HCT116 (cell line): ENCODE results near the gene DOCK3. TPM values are rescaled to one million over a fixed set of nuclear protein-coding genes. Genes with fewer than 3 reads are reported as not detected.

Source experiments
- ATAC-seq: fragments of 200-7000 bp; cut with Tn5 transposase; 2 replicates; pipeline ENCODE4 v1.9.1; 2020; ENCODE audit warnings: mild to moderate bottlenecking, moderate library complexity
- BruUV-seq: library from RNA; stranded (reverse); fragments of 400-500 nt; replicated peaks from 2 replicates; lab custom pipeline; 2021; lab: Mats Ljungman, UMichigan
- CTCF ChIA-PET: fragments of 300-600 bp; sonication (Branson Sonifier 250); formaldehyde crosslinking; loops from one replicate; lab custom pipeline; 2021; ENCODE audit warnings: antibody characterized with exemption; lab: Charles Lee
- POLR2A ChIA-PET: fragments of 300-600, 350-600 bp; sonication (Branson Sonifier 250); formaldehyde crosslinking; loops from one replicate; lab custom pipeline; 2021; ENCODE audit warnings: antibody characterized with exemption; lab: Charles Lee
- RAD21 ChIA-PET, 2 experiments: fragments of 300-600 bp; sonication (Branson Sonifier 250); formaldehyde crosslinking; loops; one replicate each; lab custom pipeline; 2023; ENCODE audit warnings: low total read pairs in 2 of 2; ENCODE audit not compliant: uncharacterized antibody in 2 of 2, unreplicated experiment in 2 of 2, low non-redundant PET in 1 of 2; lab: Charles Lee
- DNase-seq: peaks from one replicate; pipeline ENCODE4 v3.0.0-alpha.2; 2010; ENCODE audit warnings: low read depth, low spot score
- H2AFZ ChIP-seq: fragments of 200-600 bp; shearing (Covaris generic), sonication (generic); 2 replicates; pipeline ENCODE4 v1.6.1; 2017; ENCODE audit warnings: low read depth, mixed run types, mixed read lengths, antibody characterized with exemption, low read length; ENCODE audit not compliant: poor library complexity, severe bottlenecking
- H3K27ac ChIP-seq: 2 replicates; pipeline ENCODE4 v1.5.1; 2012; ENCODE audit warnings: low read depth, low read length
- H3K27me3 ChIP-seq: fragments of 200-600 bp; sonication (generic); 2 replicates; pipeline ENCODE4 v1.6.1; 2016; ENCODE audit warnings: mixed run types, low read length, mixed read lengths; ENCODE audit not compliant: insufficient read depth
- H3K36me3 ChIP-seq, 2 experiments: fragments of 200-500 bp in 1 of 2; fragments of 200-600 bp in 1 of 2; sonication (Bioruptor generic) in 1 of 2; sonication (generic) in 1 of 2; 2 replicates each; pipeline versions ENCODE4 v1.5.1 to v1.6.1; 2014 to 2016; ENCODE audit warnings: low read length in 2 of 2, inconsistent platforms in 1 of 2, mixed read lengths in 1 of 2, mixed run types in 1 of 2; ENCODE audit not compliant: insufficient read depth in 2 of 2, control insufficient read depth in 1 of 2
- H3K4me1 ChIP-seq, 2 experiments: fragments of 200-600 bp in 1 of 2; sonication (generic) in 1 of 2; 2 replicates each; pipeline versions ENCODE4 v1.5.1 to v1.6.1; 2012 to 2017; ENCODE audit warnings: low read length in 2 of 2, inconsistent platforms in 1 of 2, mild to moderate bottlenecking in 1 of 2, mixed read lengths in 1 of 2, mixed run types in 1 of 2, moderate library complexity in 1 of 2; ENCODE audit not compliant: insufficient read depth in 2 of 2, control insufficient read depth in 1 of 2
- H3K4me2 ChIP-seq: fragments of 200-600 bp; sonication (generic); 2 replicates; pipeline ENCODE4 v1.6.1; 2017; ENCODE audit warnings: mixed run types, low read length, mixed read lengths
- H3K4me3 ChIP-seq, 2 experiments: fragments of 200-600 bp in 1 of 2; sonication (generic) in 1 of 2; replicated peaks in 1 of 2; 2 replicates each; pipeline ENCODE4 v1.5.1; 2011 to 2016; ENCODE audit warnings: low read length in 2 of 2, control low read depth in 1 of 2, low read depth in 1 of 2, mild to moderate bottlenecking in 1 of 2, mixed read lengths in 1 of 2, mixed run types in 1 of 2
- H3K79me2 ChIP-seq: fragments of 200-600 bp; sonication (generic); 2 replicates; pipeline ENCODE4 v1.6.1; 2017; ENCODE audit warnings: mild to moderate bottlenecking, mixed run types, low read length, moderate library complexity, mixed read lengths; ENCODE audit not compliant: insufficient read depth
- H3K9ac ChIP-seq: fragments of 200-600 bp; sonication (generic); 2 replicates; pipeline ENCODE4 v1.6.1; 2016; ENCODE audit warnings: low read length, mixed read lengths
- H3K9me2 ChIP-seq: fragments of 200-600 bp; sonication (generic), shearing (Covaris generic); 2 replicates; pipeline ENCODE4 v1.6.1; 2017; ENCODE audit warnings: mixed run types, mild to moderate bottlenecking, moderate library complexity; ENCODE audit not compliant: insufficient read depth
- H3K9me3 ChIP-seq, 2 experiments: fragments of 200-500 bp in 1 of 2; fragments of 200-600 bp in 1 of 2; sonication (Bioruptor generic) in 1 of 2; sonication (generic) in 1 of 2; 2 replicates each; pipeline ENCODE4 v1.6.1; 2014 to 2017; ENCODE audit warnings: low read length in 2 of 2, mixed read lengths in 2 of 2, inconsistent platforms in 1 of 2, low read depth in 1 of 2, mild to moderate bottlenecking in 1 of 2, mixed run types in 1 of 2, moderate library complexity in 1 of 2; ENCODE audit not compliant: control insufficient read depth in 1 of 2, insufficient read depth in 1 of 2
- H4K20me1 ChIP-seq: fragments of 200-600 bp; sonication (generic), shearing (Covaris generic); 2 replicates; pipeline ENCODE4 v1.6.1; 2017; ENCODE audit warnings: mixed run types, mild to moderate bottlenecking, moderate library complexity; ENCODE audit not compliant: insufficient read depth
- CEBPB ChIP-seq: IDR thresholded peaks from 2 replicates; pipeline ENCODE4 v1.6.1; 2012; ENCODE audit warnings: low read depth
- CTCF ChIP-seq, 3 experiments: fragments of 200-600 bp in 1 of 3; sonication (generic) in 1 of 3; IDR thresholded peaks in 2 of 3; conservative IDR thresholded peaks in 1 of 3; 2 replicates each; pipeline ENCODE4 v1.5.1; 2012 to 2017; ENCODE audit warnings: low read depth in 2 of 3, low read length in 2 of 3, antibody characterized with exemption in 1 of 3, borderline replicate concordance in 1 of 3, control low read depth in 1 of 3, mild to moderate bottlenecking in 1 of 3, mixed read lengths in 1 of 3, mixed run types in 1 of 3, moderate library complexity in 1 of 3; ENCODE audit not compliant: insufficient read depth in 1 of 3
- EGR1 ChIP-seq: IDR thresholded peaks from 2 replicates; pipeline ENCODE4 v1.6.1; 2012; ENCODE audit warnings: low read depth
- ELF1 ChIP-seq: IDR thresholded peaks from 2 replicates; pipeline ENCODE4 v1.6.1; 2012; ENCODE audit warnings: low read depth, borderline replicate concordance
- EZH2phosphoT487 ChIP-seq: fragments of 200-600 bp; IDR thresholded peaks from 2 replicates; pipeline ENCODE4 v1.6.1; 2018; ENCODE audit warnings: antibody characterized with exemption, borderline replicate concordance
- FOSL1 ChIP-seq: IDR thresholded peaks from 2 replicates; pipeline ENCODE4 v1.6.1; 2012; ENCODE audit warnings: low read depth
- JUND ChIP-seq: IDR thresholded peaks from 2 replicates; pipeline ENCODE4 v1.6.1; 2012
- POLR2AphosphoS5 ChIP-seq: IDR thresholded peaks from 2 replicates; pipeline ENCODE4 v1.6.1; 2011; ENCODE audit warnings: mild to moderate bottlenecking, low read depth, low read length, moderate library complexity
- RAD21 ChIP-seq: IDR thresholded peaks from 2 replicates; pipeline ENCODE4 v1.6.1; 2012; ENCODE audit warnings: low read depth, mild to moderate bottlenecking
- SIN3A ChIP-seq: IDR thresholded peaks from 2 replicates; pipeline ENCODE4 v1.6.1; 2012; ENCODE audit warnings: low read depth
- SP1 ChIP-seq: IDR thresholded peaks from 2 replicates; pipeline ENCODE4 v1.6.1; 2012; ENCODE audit warnings: low read depth
- SRF ChIP-seq: IDR thresholded peaks from 2 replicates; pipeline ENCODE4 v1.6.1; 2012; ENCODE audit warnings: low read depth
- TCF7L2 ChIP-seq: IDR thresholded peaks from 2 replicates; pipeline ENCODE4 v1.7.0; 2011; ENCODE audit warnings: borderline replicate concordance, inconsistent platforms; ENCODE audit not compliant: insufficient read depth, insufficient read length; ENCODE audit errors: extremely low read depth
- ZFX ChIP-seq: fragments of 450-650 bp; IDR thresholded peaks from 2 replicates; pipeline ENCODE4 v1.6.1; 2017
- ZNF274 ChIP-seq: fragments of 200-500 bp; sonication (Bioruptor generic); IDR thresholded peaks from 2 replicates; pipeline ENCODE4 v1.6.1; 2014; ENCODE audit warnings: mild to moderate bottlenecking, low read depth, low read length, inconsistent platforms
- intact Hi-C: fragments of 100-400 bp; cut with micrococcal nuclease; formaldehyde crosslinking; loops from 2 replicates; pipeline ENCODE4 v1.10.0; 2022
- total RNA-seq: library from RNA; stranded (reverse); gene quantifications from one replicate; pipeline ENCODE4 v1.2.1, GENCODE V29; 2021; ENCODE audit not compliant: unreplicated experiment

The DOCK3 gene
- total RNA-seq, 1 experiment from 2014 or later, result 4.2 TPM

- no TSS peak for BruUV-seq
- H3K27ac ChIP-seq, result no peak overlapping the region
- H4K20me1 ChIP-seq, result no peaks in the 10 kb centered on the region
- DNase-seq (no peak), ATAC-seq (no peak)
- H3K4me1 ChIP-seq, result no peaks in the 10 kb centered on the region
- H3K27me3 ChIP-seq, result no peaks in the 10 kb centered on the region
- H3K9me2 ChIP-seq, result no peaks in the 10 kb centered on the region
- ChIA-PET CTCF (interaction anchor here (0.6 kb wide), 1 partner anchor 9 kb away, joined by 4 read pairs; no protein-coding TSS in a partner anchor), RAD21 (no interaction called here), POLR2A (no interaction called here)
- H3K36me3 ChIP-seq, result no peaks in the 10 kb centered on the region
- H3K9ac ChIP-seq, result no peak overlapping the region
- no peaks in the 10 kb centered on the region for H3K79me2 ChIP-seq
- intact Hi-C loops, result no loop called here
- H2AFZ ChIP-seq, result no peak overlapping the region
- H3K4me2 ChIP-seq, result no peak overlapping the region
- H3K9me3 ChIP-seq, result no peaks in the 10 kb centered on the region
- TF ChIP-seq POLR2AphosphoS5 (no peak), SRF (no peak), ZFX (no peak), ELF1 (no peak), FOSL1 (no peak), JUND (no peak), ZNF274 (no peak), SP1 (no peak), CTCF (IDR thresholded peaks at IDR 0.05 in 2 of 3, conservative IDR thresholded peaks at IDR 0.05 in 1 of 3; ENCODE audit: borderline replicate concordance in 1 of 3, insufficient read depth in 1 of 3, low read depth in 2 of 3, low read length in 2 of 3) (no peak), EZH2phosphoT487 (no peak), EGR1 (no peak), SIN3A (no peak), RAD21 (no peak), TCF7L2 (no peak), CEBPB (no peak)
- no peak overlapping the region for H3K4me3 ChIP-seq
Observed at GRCh38 chr3:51304230-51304629, 629.5 kb downstream of the DOCK3 start.
